HEK293 (cell line): ENCODE results near the gene RPN2.

ENCODE experiments used
- CTCF ChIA-PET: fragments of 350-600 bp; formaldehyde crosslinking; extraction: SDS; loops from one replicate; lab custom pipeline; 2021; ENCODE audit warnings: antibody characterized with exemption; lab: Yijun Ruan, JAX
- POLR2A ChIA-PET: fragments of 300-600 bp; formaldehyde crosslinking; extraction: SDS; loops from one replicate; lab custom pipeline; 2020; ENCODE audit warnings: antibody characterized with exemption, inconsistent platforms; lab: Yijun Ruan, JAX
- H3K27ac ChIP-seq: fragments of 200-500 bp; sonication (Bioruptor generic); 2 replicates; pipeline ENCODE4 v1.5.1; 2014; ENCODE audit warnings: low read depth, low read length, control low read depth, inconsistent platforms; ENCODE audit errors: extremely low read depth
- H3K36me3 ChIP-seq, 2 experiments: fragments of 200-500 bp in 1 of 2; sonication (Bioruptor generic) in 1 of 2; 1 replicate in 1 of 2; 2 replicates in 1 of 2; pipeline ENCODE4 v1.5.1; 2014 to 2017; ENCODE audit warnings: inconsistent platforms in 2 of 2, low read length in 2 of 2; ENCODE audit not compliant: control insufficient read depth in 2 of 2, insufficient read depth in 1 of 2
- H3K4me1 ChIP-seq: fragments of 200-500 bp; sonication (Bioruptor generic); 2 replicates; pipeline ENCODE4 v1.5.1; 2014; ENCODE audit warnings: mild to moderate bottlenecking, low read length, inconsistent platforms; ENCODE audit not compliant: control insufficient read depth, insufficient read depth
- H3K4me3 ChIP-seq: 2 replicates; pipeline ENCODE4 v1.5.1; 2011; ENCODE audit warnings: low read depth, mild to moderate bottlenecking, control low read depth, low read length, moderate library complexity
- H3K9me3 ChIP-seq: fragments of 200-500 bp; sonication (Bioruptor generic); 2 replicates; pipeline ENCODE4 v1.5.1; 2014; ENCODE audit warnings: low read depth, low read length, inconsistent platforms; ENCODE audit not compliant: control insufficient read depth, insufficient read depth
- GLIS1 ChIP-seq: fragments of 450-650 bp; formaldehyde crosslinking; IDR thresholded peaks from 2 replicates; pipeline ENCODE4 v1.5.1; 2016; ENCODE audit warnings: missing biosample characterization, missing genetic modification characterization
- YY2 ChIP-seq: fragments of 450-650 bp; formaldehyde crosslinking; IDR thresholded peaks from 2 replicates; pipeline ENCODE4 v1.5.1; 2016; ENCODE audit warnings: missing biosample characterization, missing genetic modification characterization
- ZNF112 ChIP-seq: fragments of 450-650 bp; formaldehyde crosslinking; IDR thresholded peaks from 2 replicates; pipeline ENCODE4 v1.5.0; 2017; ENCODE audit warnings: missing biosample characterization, missing genetic modification characterization
- ZNF169 ChIP-seq: fragments of 450-650 bp; formaldehyde crosslinking; IDR thresholded peaks from 2 replicates; pipeline ENCODE4 v1.5.1; 2016; ENCODE audit warnings: missing biosample characterization, missing genetic modification characterization
- ZNF2 ChIP-seq: fragments of 450-650 bp; formaldehyde crosslinking; IDR thresholded peaks from 2 replicates; pipeline ENCODE4 v1.5.1; 2016; ENCODE audit warnings: missing biosample characterization, missing genetic modification characterization
- ZNF221 ChIP-seq: fragments of 450-650 bp; formaldehyde crosslinking; IDR thresholded peaks from 2 replicates; pipeline ENCODE4 v1.5.1; 2017; ENCODE audit warnings: missing biosample characterization, missing genetic modification characterization, borderline replicate concordance
- ZNF266 ChIP-seq: fragments of 450-650 bp; formaldehyde crosslinking; IDR thresholded peaks from 2 replicates; pipeline ENCODE4 v1.5.1; 2016; ENCODE audit warnings: missing biosample characterization, missing genetic modification characterization, low read depth
- ZNF274 ChIP-seq, 2 experiments: fragments of 200-500 bp in 1 of 2; fragments of 450-650 bp in 1 of 2; sonication (Bioruptor generic) in 1 of 2; formaldehyde crosslinking in 1 of 2; IDR thresholded peaks; 2 replicates each; pipeline versions ENCODE4 v1.5.1 to v1.6.1; 2014 to 2016; ENCODE audit warnings: borderline replicate concordance in 1 of 2, inconsistent platforms in 1 of 2, low read length in 1 of 2, missing biosample characterization in 1 of 2, missing genetic modification characterization in 1 of 2
- ZNF311 ChIP-seq: fragments of 450-650 bp; formaldehyde crosslinking; IDR thresholded peaks from 2 replicates; pipeline ENCODE4 v1.5.1; 2017; ENCODE audit warnings: missing biosample characterization, missing genetic modification characterization, borderline replicate concordance
- ZNF404 ChIP-seq: fragments of 450-650 bp; formaldehyde crosslinking; IDR thresholded peaks from 2 replicates; pipeline ENCODE4 v1.5.1; 2017; ENCODE audit warnings: missing biosample characterization, missing genetic modification characterization
- ZNF426 ChIP-seq: fragments of 450-650 bp; formaldehyde crosslinking; IDR thresholded peaks from 2 replicates; pipeline ENCODE4 v1.5.1; 2017; ENCODE audit warnings: missing biosample characterization, missing genetic modification characterization, mild to moderate bottlenecking, inconsistent platforms, moderate library complexity
- ZNF473 ChIP-seq: fragments of 450-650 bp; formaldehyde crosslinking; IDR thresholded peaks from 2 replicates; pipeline ENCODE4 v1.5.1; 2017; ENCODE audit warnings: missing biosample characterization, missing genetic modification characterization
- ZNF654 ChIP-seq: fragments of 450-650 bp; formaldehyde crosslinking; IDR thresholded peaks from 2 replicates; pipeline ENCODE4 v1.5.1; 2016; ENCODE audit warnings: low read depth, missing biosample characterization, missing genetic modification characterization
- ZXDB ChIP-seq: fragments of 450-650 bp; formaldehyde crosslinking; IDR thresholded peaks from 2 replicates; pipeline ENCODE4 v1.5.1; 2016; ENCODE audit warnings: missing biosample characterization, missing genetic modification characterization
- TF ChIP-seq, protein P1 (sequence below): fragments of 450-650 bp; formaldehyde crosslinking; IDR thresholded peaks from 2 replicates; pipeline ENCODE4 v1.5.1; 2016; ENCODE audit warnings: missing biosample characterization, missing genetic modification characterization, borderline replicate concordance
- TF ChIP-seq, protein P2 (sequence below): fragments of 450-650 bp; formaldehyde crosslinking; IDR thresholded peaks from 2 replicates; pipeline ENCODE4 v1.5.1; 2017; ENCODE audit warnings: missing biosample characterization, mild to moderate bottlenecking, missing genetic modification characterization, moderate library complexity
- TF ChIP-seq, protein P3 (sequence below): fragments of 450-650 bp; formaldehyde crosslinking; IDR thresholded peaks from 2 replicates; pipeline ENCODE4 v1.5.1; 2016; ENCODE audit warnings: missing biosample characterization, missing genetic modification characterization
- TF ChIP-seq, protein P4 (sequence below): fragments of 450-650 bp; formaldehyde crosslinking; IDR thresholded peaks from 2 replicates; pipeline ENCODE4 v1.5.1; 2016; ENCODE audit warnings: missing biosample characterization, missing genetic modification characterization
- TF ChIP-seq, protein P5 (sequence below): fragments of 450-650 bp; formaldehyde crosslinking; conservative IDR thresholded peaks from 2 replicates; pipeline ENCODE4 v1.5.1; 2016; ENCODE audit warnings: low read depth, missing biosample characterization, missing genetic modification characterization

Gene RPN2

DNA sequence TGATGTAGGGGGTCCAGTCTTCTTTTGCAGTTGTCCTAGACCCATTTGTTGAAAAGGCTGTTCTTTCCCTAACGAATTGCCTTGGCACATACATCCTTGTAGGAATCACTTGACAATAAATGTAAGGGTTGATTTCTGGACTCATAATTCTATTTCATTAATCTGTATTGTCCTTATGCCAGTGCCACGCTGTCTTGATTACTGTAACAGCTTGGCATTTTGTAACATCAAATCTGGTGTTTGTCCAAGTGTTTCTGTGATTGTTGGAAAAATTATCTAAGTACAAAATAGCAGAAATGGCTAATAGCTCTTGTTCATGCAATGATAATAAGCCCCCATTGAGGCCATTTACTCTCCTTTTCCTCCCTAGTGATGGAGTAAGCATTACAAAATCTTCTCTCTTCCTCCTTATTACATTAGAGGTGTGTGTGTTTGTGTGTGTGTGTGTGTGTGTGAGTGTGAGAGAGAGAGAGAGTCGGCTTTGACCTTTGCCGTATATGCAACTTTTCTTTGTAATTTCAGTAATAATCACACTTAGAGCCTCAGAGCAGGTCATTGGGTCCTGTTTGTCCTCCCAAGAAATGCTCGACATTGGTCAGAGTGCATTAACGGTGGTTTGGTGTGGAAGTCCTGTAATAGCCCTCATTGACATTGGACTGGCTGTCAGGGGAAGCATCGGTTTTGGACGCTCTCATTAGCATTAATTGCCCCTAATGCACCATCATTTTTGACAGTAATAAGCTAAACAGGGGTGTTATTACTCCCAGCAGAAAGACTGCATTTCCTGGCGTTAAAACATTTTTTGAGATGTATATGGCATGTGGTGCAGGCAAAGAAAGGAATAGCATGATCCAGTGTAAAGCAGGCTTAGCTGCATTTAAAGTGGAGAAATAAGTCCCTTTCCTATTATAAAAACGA, 40.9 kb downstream of the RPN2 start:
- Histone ChIP-seq H3K4me3 (no peak overlapping the region), H3K9me3 (no peaks in the 10 kb centered on the region)

More for the DNA sequence above, 40.9 kb downstream of the RPN2 start:
- TF ChIP-seq, protein P1, sequence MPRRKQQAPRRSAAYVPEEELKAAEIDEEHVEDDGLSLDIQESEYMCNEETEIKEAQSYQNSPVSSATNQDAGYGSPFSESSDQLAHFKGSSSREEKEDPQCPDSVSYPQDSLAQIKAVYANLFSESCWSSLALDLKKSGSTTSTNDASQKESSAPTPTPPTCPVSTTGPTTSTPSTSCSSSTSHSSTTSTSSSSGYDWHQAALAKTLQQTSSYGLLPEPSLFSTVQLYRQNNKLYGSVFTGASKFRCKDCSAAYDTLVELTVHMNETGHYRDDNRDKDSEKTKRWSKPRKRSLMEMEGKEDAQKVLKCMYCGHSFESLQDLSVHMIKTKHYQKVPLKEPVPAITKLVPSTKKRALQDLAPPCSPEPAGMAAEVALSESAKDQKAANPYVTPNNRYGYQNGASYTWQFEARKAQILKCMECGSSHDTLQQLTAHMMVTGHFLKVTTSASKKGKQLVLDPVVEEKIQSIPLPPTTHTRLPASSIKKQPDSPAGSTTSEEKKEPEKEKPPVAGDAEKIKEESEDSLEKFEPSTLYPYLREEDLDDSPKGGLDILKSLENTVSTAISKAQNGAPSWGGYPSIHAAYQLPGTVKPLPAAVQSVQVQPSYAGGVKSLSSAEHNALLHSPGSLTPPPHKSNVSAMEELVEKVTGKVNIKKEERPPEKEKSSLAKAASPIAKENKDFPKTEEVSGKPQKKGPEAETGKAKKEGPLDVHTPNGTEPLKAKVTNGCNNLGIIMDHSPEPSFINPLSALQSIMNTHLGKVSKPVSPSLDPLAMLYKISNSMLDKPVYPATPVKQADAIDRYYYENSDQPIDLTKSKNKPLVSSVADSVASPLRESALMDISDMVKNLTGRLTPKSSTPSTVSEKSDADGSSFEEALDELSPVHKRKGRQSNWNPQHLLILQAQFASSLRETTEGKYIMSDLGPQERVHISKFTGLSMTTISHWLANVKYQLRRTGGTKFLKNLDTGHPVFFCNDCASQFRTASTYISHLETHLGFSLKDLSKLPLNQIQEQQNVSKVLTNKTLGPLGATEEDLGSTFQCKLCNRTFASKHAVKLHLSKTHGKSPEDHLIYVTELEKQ (tag by site-specific recombination), result no peak
- TF ChIP-seq ZNF404 (tag by site-specific recombination) (no peak), ZNF266 (tag by site-specific recombination) (no peak), ZNF473 (no peak), ZNF112 (tag by site-specific recombination) (no peak), ZNF2 (no peak), ZNF169 (tag by site-specific recombination) (no peak), YY2 (tag by site-specific recombination) (no peak), ZNF654 (tag by site-specific recombination) (no peak), ZNF311 (tag by site-specific recombination) (no peak), ZNF274 (IDR thresholded peaks at IDR 0.05; ENCODE audit: low read length) (no peak), ZNF274 (tag by site-specific recombination; IDR thresholded peaks at IDR 0.05; ENCODE audit: borderline replicate concordance) (no peak), GLIS1 (tag by site-specific recombination) (no peak), ZNF221 (tag by site-specific recombination) (no peak), ZNF426 (no peak), ZXDB (tag by site-specific recombination) (no peak)
- TF ChIP-seq, protein P2, sequence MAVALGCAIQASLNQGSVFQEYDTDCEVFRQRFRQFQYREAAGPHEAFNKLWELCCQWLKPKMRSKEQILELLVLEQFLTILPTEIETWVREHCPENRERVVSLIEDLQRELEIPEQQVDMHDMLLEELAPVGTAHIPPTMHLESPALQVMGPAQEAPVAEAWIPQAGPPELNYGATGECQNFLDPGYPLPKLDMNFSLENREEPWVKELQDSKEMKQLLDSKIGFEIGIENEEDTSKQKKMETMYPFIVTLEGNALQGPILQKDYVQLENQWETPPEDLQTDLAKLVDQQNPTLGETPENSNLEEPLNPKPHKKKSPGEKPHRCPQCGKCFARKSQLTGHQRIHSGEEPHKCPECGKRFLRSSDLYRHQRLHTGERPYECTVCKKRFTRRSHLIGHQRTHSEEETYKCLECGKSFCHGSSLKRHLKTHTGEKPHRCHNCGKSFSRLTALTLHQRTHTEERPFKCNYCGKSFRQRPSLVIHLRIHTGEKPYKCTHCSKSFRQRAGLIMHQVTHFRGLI, result no peak
- TF ChIP-seq, protein P3, sequence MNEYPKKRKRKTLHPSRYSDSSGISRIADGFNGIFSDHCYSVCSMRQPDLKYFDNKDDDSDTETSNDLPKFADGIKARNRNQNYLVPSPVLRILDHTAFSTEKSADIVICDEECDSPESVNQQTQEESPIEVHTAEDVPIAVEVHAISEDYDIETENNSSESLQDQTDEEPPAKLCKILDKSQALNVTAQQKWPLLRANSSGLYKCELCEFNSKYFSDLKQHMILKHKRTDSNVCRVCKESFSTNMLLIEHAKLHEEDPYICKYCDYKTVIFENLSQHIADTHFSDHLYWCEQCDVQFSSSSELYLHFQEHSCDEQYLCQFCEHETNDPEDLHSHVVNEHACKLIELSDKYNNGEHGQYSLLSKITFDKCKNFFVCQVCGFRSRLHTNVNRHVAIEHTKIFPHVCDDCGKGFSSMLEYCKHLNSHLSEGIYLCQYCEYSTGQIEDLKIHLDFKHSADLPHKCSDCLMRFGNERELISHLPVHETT (tag by site-specific recombination), result no peak
- TF ChIP-seq, protein P4, sequence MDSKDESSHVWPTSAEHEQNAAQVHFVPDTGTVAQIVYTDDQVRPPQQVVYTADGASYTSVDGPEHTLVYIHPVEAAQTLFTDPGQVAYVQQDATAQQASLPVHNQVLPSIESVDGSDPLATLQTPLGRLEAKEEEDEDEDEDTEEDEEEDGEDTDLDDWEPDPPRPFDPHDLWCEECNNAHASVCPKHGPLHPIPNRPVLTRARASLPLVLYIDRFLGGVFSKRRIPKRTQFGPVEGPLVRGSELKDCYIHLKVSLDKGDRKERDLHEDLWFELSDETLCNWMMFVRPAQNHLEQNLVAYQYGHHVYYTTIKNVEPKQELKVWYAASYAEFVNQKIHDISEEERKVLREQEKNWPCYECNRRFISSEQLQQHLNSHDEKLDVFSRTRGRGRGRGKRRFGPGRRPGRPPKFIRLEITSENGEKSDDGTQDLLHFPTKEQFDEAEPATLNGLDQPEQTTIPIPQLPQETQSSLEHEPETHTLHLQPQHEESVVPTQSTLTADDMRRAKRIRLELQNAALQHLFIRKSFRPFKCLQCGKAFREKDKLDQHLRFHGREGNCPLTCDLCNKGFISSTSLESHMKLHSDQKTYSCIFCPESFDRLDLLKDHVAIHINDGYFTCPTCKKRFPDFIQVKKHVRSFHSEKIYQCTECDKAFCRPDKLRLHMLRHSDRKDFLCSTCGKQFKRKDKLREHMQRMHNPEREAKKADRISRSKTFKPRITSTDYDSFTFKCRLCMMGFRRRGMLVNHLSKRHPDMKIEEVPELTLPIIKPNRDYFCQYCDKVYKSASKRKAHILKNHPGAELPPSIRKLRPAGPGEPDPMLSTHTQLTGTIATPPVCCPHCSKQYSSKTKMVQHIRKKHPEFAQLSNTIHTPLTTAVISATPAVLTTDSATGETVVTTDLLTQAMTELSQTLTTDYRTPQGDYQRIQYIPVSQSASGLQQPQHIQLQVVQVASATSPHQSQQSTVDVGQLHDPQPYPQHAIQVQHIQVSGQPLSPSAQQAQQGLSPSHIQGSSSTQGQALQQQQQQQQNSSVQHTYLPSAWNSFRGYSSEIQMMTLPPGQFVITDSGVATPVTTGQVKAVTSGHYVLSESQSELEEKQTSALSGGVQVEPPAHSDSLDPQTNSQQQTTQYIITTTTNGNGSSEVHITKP (tag by site-specific recombination), result no peak
- TF ChIP-seq, protein P5, sequence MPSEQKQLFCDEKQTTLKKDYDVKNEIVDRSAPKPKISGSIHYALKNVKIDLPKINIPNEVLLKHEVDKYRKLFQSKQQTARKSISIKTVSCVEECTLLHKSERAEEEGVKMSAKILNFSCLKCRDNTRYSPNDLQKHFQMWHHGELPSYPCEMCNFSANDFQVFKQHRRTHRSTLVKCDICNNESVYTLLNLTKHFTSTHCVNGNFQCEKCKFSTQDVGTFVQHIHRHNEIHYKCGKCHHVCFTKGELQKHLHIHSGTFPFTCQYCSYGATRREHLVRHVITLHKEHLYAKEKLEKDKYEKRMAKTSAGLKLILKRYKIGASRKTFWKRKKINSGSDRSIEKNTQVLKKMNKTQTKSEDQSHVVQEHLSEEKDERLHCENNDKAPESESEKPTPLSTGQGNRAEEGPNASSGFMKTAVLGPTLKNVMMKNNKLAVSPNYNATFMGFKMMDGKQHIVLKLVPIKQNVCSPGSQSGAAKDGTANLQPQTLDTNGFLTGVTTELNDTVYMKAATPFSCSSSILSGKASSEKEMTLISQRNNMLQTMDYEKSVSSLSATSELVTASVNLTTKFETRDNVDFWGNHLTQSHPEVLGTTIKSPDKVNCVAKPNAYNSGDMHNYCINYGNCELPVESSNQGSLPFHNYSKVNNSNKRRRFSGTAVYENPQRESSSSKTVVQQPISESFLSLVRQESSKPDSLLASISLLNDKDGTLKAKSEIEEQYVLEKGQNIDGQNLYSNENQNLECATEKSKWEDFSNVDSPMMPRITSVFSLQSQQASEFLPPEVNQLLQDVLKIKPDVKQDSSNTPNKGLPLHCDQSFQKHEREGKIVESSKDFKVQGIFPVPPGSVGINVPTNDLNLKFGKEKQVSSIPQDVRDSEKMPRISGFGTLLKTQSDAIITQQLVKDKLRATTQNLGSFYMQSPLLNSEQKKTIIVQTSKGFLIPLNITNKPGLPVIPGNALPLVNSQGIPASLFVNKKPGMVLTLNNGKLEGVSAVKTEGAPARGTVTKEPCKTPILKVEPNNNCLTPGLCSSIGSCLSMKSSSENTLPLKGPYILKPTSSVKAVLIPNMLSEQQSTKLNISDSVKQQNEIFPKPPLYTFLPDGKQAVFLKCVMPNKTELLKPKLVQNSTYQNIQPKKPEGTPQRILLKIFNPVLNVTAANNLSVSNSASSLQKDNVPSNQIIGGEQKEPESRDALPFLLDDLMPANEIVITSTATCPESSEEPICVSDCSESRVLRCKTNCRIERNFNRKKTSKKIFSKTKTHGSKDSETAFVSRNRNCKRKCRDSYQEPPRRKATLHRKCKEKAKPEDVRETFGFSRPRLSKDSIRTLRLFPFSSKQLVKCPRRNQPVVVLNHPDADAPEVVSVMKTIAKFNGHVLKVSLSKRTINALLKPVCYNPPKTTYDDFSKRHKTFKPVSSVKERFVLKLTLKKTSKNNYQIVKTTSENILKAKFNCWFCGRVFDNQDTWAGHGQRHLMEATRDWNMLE (tag by site-specific recombination), result no peak
- TF ChIP-seq, all 188 proteins: peak for 0
- peaks cover 40 to 83% of the 10 kb centered on the region in 2 experiments for H3K36me3 ChIP-seq
- H3K4me1 ChIP-seq, result no peaks in the 10 kb centered on the region
- CTCF ChIA-PET, result interaction anchor here (1.6 kb wide), 1 partner anchor 17 kb away, joined by 9 read pairs; no protein-coding TSS in a partner anchor
- POLR2A ChIA-PET, result no interaction called here
- no peak overlapping the region for H3K27ac ChIP-seq
